Measurements from ENCODE around the gene TMEM151B. TPM values are rescaled to one million over a fixed set of nuclear protein-coding genes. Genes with fewer than 3 reads are reported as not detected.

Gene TMEM151B
- total and polyA plus RNA-seq, 10 of the 15 experiments (the other 5 are each of a cell fraction or from before 2014, with no cell fraction given), result 0.01 to 0.19 (median 0.05) TPM; not detected in 6

DNA sequence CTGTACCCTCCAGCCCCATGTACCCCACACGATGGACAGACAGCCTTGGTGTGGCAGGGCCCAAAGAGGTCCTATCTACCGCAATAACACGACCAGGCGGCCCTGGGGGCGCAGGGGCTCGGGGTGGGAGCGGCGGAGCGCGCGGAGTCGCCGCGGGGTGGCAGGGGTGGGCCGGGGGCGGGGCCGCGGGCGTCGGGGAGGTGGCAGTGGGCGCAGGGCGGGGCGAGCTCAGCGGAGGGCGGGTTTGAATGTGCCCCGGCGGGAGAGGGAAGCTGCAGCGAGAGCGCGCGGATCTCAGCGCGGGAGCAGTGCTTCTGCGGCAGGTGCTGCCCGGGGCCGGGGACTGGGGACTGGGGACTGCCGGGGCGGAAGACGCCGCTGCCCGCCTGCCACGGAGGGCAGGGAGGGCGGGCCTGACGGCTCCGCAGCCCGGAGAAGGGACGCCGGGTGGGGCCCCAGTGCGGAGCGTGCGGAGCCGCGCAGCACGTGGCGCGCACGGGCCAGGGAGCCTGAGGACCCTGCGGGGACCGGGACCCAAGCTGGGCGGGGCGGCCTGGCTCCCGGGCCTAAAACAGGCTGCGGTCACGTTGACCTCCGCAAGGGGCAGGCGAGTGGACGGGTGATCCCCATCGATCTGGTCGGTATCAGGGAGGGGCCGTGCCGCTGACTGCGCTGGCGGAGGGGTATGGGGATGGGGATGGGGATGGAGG is 46.8 kb upstream of the TMEM151B start, which contains the start of gene SLC29A1:
Gene SLC29A1, plus strand, starts transcription at position 277 of the 710 bp plus-strand sequence. CDS start 3,719 bp downstream, outside the sequence.
- POLR2A ChIA-PET, result interaction anchor here (1.0 to 7.0 kb wide), 10 partner anchors 12 to 41 kb away, joined by 3 to 63 read pairs (median 6); partner anchors contain the start of gene HSP90AB1
- ATAC-seq (peak; percentile 53), FAIRE-seq (no peak), DNase-seq (ENCODE audit: low read depth, low spot score) (no peak)
- Histone ChIP-seq H3K9me3 (replicated peaks; ENCODE audit: control insufficient read depth, insufficient read depth, low read length) (no peaks in the 10 kb centered on the region), H3K36me3 (ENCODE audit: control insufficient read depth in 2 of 2, insufficient read depth in 2 of 2, low read length in 1 of 2) (no peaks in the 10 kb centered on the region; a peak in 1 of 4 replicates), H3K4me3 (peak within 1 kb of the TSS; percentile 83), H3K9ac (ENCODE audit: control insufficient read depth, insufficient read depth, low read length) (peak within 1 kb of the TSS; percentile 71), H3K27me3 (replicated peaks in 1 of 2; ENCODE audit: control insufficient read depth in 2 of 2, insufficient read depth in 2 of 2, low read length in 1 of 2) (no peaks in the 10 kb centered on the region), H3K27ac (ENCODE audit: control insufficient read depth, insufficient read depth) (peak within 1 kb of the TSS; percentile 43), H2AFZ (ENCODE audit: control insufficient read depth, low read depth, low read length) (peak within 1 kb of the TSS; percentile 83), H4K20me1 (ENCODE audit: control insufficient read depth, insufficient read depth) (no peaks in the 10 kb centered on the region), H3K4me2 (ENCODE audit: control insufficient read depth, insufficient read depth) (peak within 1 kb of the TSS; percentile 95), H3K79me2 (ENCODE audit: control insufficient read depth, insufficient read depth, low read length) (peaks cover 31% of the 10 kb centered on the region), H3K4me1 (ENCODE audit: control insufficient read depth, insufficient read depth, low read length) (peaks cover 27% of the 10 kb centered on the region)
- intact Hi-C loops (cut with micrococcal nuclease; ENCODE audit: unreplicated experiment), result no loop called here
- SMC1A ChIA-PET (ENCODE audit: uncharacterized antibody, unreplicated experiment), result interaction anchor here (0.6 to 2.2 kb wide), 8 partner anchors 11 to 47 kb away, joined by 3 to 18 read pairs (median 6); no protein-coding TSS in a partner anchor
- BruUV-seq (replicated peaks), result no TSS peak
- RAD21 ChIA-PET (ENCODE audit: unreplicated experiment), result interaction anchor here (0.8 to 4.5 kb wide), 14 partner anchors 12 to 50 kb away, joined by 3 to 23 read pairs (median 7); partner anchors contain the start of gene HSP90AB1
- CTCF ChIA-PET, result interaction anchor here (0.6 to 6.0 kb wide), 10 partner anchors 12 to 127 kb away, joined by 3 to 95 read pairs (median 9); partner anchors contain the start of gene HSP90AB1
- in situ Hi-C loops (cut with MboI), result no loop called here
- 0% methylated on average over 19 of the region's 73 CpGs for WGBS (ENCODE audit: insufficient coverage, insufficient replicate concordance, low lambda C conversion rate, missing lambda C conversion rate)
- no peak for TF ChIP-seq NFXL1 (IDR thresholded peaks at IDR 0.05; ENCODE audit: borderline replicate concordance)
- TF ChIP-seq GABPA (IDR thresholded peaks at IDR 0.05; ENCODE audit: low read depth), result no peak
- TF ChIP-seq ZZZ3 (IDR thresholded peaks at IDR 0.05; ENCODE audit: control insufficient read depth, insufficient read length, low read depth), result no peak
- TF ChIP-seq, protein P1, sequence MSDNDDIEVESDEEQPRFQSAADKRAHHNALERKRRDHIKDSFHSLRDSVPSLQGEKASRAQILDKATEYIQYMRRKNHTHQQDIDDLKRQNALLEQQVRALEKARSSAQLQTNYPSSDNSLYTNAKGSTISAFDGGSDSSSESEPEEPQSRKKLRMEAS (IDR thresholded peaks at IDR 0.05; ENCODE audit: low read depth, low read length), result 0 out of 2 replicates have a peak, but pooled peaks have one; percentile 70
- TF ChIP-seq, protein P2, sequence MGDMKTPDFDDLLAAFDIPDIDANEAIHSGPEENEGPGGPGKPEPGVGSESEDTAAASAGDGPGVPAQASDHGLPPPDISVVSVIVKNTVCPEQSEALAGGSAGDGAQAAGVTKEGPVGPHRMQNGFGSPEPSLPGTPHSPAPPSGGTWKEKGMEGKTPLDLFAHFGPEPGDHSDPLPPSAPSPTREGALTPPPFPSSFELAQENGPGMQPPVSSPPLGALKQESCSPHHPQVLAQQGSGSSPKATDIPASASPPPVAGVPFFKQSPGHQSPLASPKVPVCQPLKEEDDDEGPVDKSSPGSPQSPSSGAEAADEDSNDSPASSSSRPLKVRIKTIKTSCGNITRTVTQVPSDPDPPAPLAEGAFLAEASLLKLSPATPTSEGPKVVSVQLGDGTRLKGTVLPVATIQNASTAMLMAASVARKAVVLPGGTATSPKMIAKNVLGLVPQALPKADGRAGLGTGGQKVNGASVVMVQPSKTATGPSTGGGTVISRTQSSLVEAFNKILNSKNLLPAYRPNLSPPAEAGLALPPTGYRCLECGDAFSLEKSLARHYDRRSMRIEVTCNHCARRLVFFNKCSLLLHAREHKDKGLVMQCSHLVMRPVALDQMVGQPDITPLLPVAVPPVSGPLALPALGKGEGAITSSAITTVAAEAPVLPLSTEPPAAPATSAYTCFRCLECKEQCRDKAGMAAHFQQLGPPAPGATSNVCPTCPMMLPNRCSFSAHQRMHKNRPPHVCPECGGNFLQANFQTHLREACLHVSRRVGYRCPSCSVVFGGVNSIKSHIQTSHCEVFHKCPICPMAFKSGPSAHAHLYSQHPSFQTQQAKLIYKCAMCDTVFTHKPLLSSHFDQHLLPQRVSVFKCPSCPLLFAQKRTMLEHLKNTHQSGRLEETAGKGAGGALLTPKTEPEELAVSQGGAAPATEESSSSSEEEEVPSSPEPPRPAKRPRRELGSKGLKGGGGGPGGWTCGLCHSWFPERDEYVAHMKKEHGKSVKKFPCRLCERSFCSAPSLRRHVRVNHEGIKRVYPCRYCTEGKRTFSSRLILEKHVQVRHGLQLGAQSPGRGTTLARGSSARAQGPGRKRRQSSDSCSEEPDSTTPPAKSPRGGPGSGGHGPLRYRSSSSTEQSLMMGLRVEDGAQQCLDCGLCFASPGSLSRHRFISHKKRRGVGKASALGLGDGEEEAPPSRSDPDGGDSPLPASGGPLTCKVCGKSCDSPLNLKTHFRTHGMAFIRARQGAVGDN (IDR thresholded peaks at IDR 0.05), result 0 out of 2 replicates have a peak, but pooled peaks have one; percentile 40
- TF ChIP-seq CHD2 (IDR thresholded peaks at IDR 0.05; ENCODE audit: borderline replicate concordance, low read depth, low read length), result no peak
- TF ChIP-seq, protein P3, sequence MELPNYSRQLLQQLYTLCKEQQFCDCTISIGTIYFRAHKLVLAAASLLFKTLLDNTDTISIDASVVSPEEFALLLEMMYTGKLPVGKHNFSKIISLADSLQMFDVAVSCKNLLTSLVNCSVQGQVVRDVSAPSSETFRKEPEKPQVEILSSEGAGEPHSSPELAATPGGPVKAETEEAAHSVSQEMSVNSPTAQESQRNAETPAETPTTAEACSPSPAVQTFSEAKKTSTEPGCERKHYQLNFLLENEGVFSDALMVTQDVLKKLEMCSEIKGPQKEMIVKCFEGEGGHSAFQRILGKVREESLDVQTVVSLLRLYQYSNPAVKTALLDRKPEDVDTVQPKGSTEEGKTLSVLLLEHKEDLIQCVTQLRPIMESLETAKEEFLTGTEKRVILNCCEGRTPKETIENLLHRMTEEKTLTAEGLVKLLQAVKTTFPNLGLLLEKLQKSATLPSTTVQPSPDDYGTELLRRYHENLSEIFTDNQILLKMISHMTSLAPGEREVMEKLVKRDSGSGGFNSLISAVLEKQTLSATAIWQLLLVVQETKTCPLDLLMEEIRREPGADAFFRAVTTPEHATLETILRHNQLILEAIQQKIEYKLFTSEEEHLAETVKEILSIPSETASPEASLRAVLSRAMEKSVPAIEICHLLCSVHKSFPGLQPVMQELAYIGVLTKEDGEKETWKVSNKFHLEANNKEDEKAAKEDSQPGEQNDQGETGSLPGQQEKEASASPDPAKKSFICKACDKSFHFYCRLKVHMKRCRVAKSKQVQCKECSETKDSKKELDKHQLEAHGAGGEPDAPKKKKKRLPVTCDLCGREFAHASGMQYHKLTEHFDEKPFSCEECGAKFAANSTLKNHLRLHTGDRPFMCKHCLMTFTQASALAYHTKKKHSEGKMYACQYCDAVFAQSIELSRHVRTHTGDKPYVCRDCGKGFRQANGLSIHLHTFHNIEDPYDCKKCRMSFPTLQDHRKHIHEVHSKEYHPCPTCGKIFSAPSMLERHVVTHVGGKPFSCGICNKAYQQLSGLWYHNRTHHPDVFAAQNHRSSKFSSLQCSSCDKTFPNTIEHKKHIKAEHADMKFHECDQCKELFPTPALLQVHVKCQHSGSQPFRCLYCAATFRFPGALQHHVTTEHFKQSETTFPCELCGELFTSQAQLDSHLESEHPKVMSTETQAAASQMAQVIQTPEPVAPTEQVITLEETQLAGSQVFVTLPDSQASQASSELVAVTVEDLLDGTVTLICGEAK (IDR thresholded peaks at IDR 0.05; ENCODE audit: borderline replicate concordance), result no peak
- TF ChIP-seq TCF12 (IDR thresholded peaks at IDR 0.05; ENCODE audit: low read depth, low read length), result no peak
- TF ChIP-seq SMC3 (IDR thresholded peaks at IDR 0.05; ENCODE audit: borderline replicate concordance, low read length), result no peak
- TF ChIP-seq NR2C1 (IDR thresholded peaks at IDR 0.05), result no peak
- TF ChIP-seq MEF2B (IDR thresholded peaks at IDR 0.05; ENCODE audit: partially characterized antibody, poor library complexity, severe bottlenecking), result no peak
- TF ChIP-seq SPI1 (IDR thresholded peaks at IDR 0.05; ENCODE audit: borderline replicate concordance, insufficient read depth, low read depth, low read length), result no peak
- TF ChIP-seq HDAC6 (IDR thresholded peaks at IDR 0.05; ENCODE audit: unreplicated experiment), result no peak
- TF ChIP-seq IRF4 (IDR thresholded peaks at IDR 0.05; ENCODE audit: low read depth, low read length), result no peak
- no peak for TF ChIP-seq CHD4 (IDR thresholded peaks at IDR 0.05)

All from GM12878 (cell line).